ENCODE data around the gene SPAG4.

- TF ChIP-seq CTCF (IDR thresholded peaks at IDR 0.05) = no peak
- no peak for TF ChIP-seq POLR2A (IDR thresholded peaks at IDR 0.05)
Observed at GRCh38 chr20:35598476-35598875, 17.2 kb upstream of the SPAG4 start.
